Activated T-cell treated with anti-CD3 and anti-CD28 coated beads for 48 hours (primary cell): ENCODE data around the gene CYB561.

Experiments
- DNase-seq: peaks from one replicate; pipeline ENCODE4 v3.0.0-alpha.2; 2020; ENCODE audit warnings: low read depth

CYB561 gene

GRCh38 chr17:63431939-63432804, 13.9 kb downstream of the CYB561 start:
- no peak for DNase-seq

- DNase-seq: no peak
Measured at GRCh38 chr17:63431618-63431938, 14.5 kb downstream of the CYB561 start.

GRCh38 chr17:63430223-63430622, 15.9 kb downstream of the CYB561 start:
- DNase-seq: no peak

- DNase-seq: no peak
Measured at GRCh38 chr17:63429766-63430165, 16.3 kb downstream of the CYB561 start.

- no peak for DNase-seq
Measured at GRCh38 chr17:63426917-63427308, 19.2 kb downstream of the CYB561 start.

- DNase-seq: no peak
Measured at GRCh38 chr17:63426041-63426916, 19.8 kb downstream of the CYB561 start.

- peak; percentile 60 for DNase-seq
Measured at GRCh38 chr17:63425483-63425882, 20.6 kb downstream of the CYB561 start.

GRCh38 chr17:63423963-63424362, 22.1 kb downstream of the CYB561 start:
- no peak for DNase-seq

GRCh38 chr17:63423251-63423950, 22.7 kb downstream of the CYB561 start:
- no peak for DNase-seq

- DNase-seq: no peak
Measured at GRCh38 chr17:63421681-63422645, 24.1 kb downstream of the CYB561 start.

GRCh38 chr17:63420868-63421680, 25.0 kb downstream of the CYB561 start:
- DNase-seq: no peak

- no peak for DNase-seq
Measured at GRCh38 chr17:63419949-63420867, 25.9 kb downstream of the CYB561 start.

- DNase-seq: no peak
Measured at GRCh38 chr17:63419398-63419797, 26.7 kb downstream of the CYB561 start.

- DNase-seq: no peak
Measured at GRCh38 chr17:63418540-63418939, 27.6 kb downstream of the CYB561 start.

- no peak for DNase-seq
Measured at GRCh38 chr17:63414222-63414621, 31.9 kb downstream of the CYB561 start.

GRCh38 chr17:63413128-63413527, 33.0 kb downstream of the CYB561 start:
- no peak for DNase-seq

- DNase-seq: no peak
Measured at GRCh38 chr17:63412234-63412633, 33.9 kb downstream of the CYB561 start.

- no peak for DNase-seq
Measured at GRCh38 chr17:63407741-63408330, 38.3 kb downstream of the CYB561 start.
